WTC11 (cell line): ENCODE measurements around the gene USP28.

Experiments
- CREB1 ChIP-seq: sonication (generic); formaldehyde crosslinking; IDR thresholded peaks from 2 replicates; pipeline ENCODE4 v1.8.0; 2023; ENCODE audit warnings: mild to moderate bottlenecking, missing genetic modification reagents
- RELA ChIP-seq: sonication (generic); formaldehyde crosslinking; IDR thresholded peaks from 2 replicates; pipeline ENCODE4 v1.8.1; 2022; ENCODE audit warnings: missing genetic modification reagents, mild to moderate bottlenecking, borderline replicate concordance
- TF ChIP-seq, protein P1 (sequence below): fragments of 200-600 bp; IDR thresholded peaks from 2 replicates; pipeline ENCODE4 v1.8.0; 2022; ENCODE audit warnings: antibody characterized with exemption
- TF ChIP-seq, protein P2 (sequence below): sonication (generic); formaldehyde crosslinking; IDR thresholded peaks from 2 replicates; pipeline ENCODE4 v1.8.0; 2022; ENCODE audit warnings: mild to moderate bottlenecking, missing genetic modification reagents

DNA sequence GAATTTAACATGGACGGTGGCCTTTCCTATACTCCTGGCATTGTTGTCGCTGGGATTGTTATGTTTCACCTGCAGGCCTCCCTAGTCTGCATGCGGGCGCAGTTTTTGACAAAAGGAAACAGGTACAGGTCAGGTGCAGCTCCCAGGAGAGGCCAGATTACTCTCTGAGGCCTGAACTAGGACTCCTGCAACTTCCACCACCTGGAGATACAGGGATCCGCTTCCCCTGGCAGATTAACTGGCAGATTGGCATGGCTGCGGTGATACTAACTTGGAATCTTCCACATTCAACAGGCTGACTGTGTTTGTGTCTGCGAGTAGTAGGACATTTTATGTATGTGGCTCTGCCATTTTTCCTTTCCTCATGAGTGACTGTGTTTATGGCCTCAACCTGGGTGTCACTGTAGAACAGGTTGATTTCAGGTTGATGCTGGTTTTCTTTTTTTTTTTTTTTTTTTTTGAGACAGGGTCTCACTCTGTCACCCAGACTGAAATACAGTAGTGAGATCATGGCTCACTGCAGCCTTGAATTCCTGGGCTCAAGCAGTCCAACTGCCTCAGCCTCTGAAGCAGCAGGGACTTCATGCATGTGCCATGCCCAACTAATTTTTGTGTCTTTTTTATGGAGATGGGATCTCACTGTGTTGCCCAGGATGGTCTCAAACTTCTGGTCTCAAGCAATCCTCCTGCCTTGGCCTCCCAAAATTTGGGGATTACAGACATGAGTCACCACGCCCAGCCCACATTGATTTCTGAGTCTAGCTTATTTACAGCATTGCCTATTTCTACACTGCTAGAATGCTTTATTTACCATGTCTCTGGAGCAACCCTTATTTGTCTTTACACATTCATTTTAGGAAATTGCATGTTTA lies 1.7 kb upstream of the USP28 start:
- TF ChIP-seq, protein P1, sequence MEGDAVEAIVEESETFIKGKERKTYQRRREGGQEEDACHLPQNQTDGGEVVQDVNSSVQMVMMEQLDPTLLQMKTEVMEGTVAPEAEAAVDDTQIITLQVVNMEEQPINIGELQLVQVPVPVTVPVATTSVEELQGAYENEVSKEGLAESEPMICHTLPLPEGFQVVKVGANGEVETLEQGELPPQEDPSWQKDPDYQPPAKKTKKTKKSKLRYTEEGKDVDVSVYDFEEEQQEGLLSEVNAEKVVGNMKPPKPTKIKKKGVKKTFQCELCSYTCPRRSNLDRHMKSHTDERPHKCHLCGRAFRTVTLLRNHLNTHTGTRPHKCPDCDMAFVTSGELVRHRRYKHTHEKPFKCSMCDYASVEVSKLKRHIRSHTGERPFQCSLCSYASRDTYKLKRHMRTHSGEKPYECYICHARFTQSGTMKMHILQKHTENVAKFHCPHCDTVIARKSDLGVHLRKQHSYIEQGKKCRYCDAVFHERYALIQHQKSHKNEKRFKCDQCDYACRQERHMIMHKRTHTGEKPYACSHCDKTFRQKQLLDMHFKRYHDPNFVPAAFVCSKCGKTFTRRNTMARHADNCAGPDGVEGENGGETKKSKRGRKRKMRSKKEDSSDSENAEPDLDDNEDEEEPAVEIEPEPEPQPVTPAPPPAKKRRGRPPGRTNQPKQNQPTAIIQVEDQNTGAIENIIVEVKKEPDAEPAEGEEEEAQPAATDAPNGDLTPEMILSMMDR, result no peak
- TF ChIP-seq, protein P2, sequence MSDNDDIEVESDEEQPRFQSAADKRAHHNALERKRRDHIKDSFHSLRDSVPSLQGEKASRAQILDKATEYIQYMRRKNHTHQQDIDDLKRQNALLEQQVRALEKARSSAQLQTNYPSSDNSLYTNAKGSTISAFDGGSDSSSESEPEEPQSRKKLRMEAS (CRISPR knock-in tag), result no peak
- no peak for TF ChIP-seq CREB1
- TF ChIP-seq RELA, result no peak
